ENCODE data around the gene KCNK7. TPM values are rescaled to one million over a fixed set of nuclear protein-coding genes. Genes with fewer than 3 reads are reported as not detected.
"Not testable (repeated sequence)": the region's sequence is repeated elsewhere in the genome, so short reads cannot be mapped to it uniquely, and the experiment has no call there.

KCNK7 gene
- 1.3 TPM for total RNA-seq

DNA sequence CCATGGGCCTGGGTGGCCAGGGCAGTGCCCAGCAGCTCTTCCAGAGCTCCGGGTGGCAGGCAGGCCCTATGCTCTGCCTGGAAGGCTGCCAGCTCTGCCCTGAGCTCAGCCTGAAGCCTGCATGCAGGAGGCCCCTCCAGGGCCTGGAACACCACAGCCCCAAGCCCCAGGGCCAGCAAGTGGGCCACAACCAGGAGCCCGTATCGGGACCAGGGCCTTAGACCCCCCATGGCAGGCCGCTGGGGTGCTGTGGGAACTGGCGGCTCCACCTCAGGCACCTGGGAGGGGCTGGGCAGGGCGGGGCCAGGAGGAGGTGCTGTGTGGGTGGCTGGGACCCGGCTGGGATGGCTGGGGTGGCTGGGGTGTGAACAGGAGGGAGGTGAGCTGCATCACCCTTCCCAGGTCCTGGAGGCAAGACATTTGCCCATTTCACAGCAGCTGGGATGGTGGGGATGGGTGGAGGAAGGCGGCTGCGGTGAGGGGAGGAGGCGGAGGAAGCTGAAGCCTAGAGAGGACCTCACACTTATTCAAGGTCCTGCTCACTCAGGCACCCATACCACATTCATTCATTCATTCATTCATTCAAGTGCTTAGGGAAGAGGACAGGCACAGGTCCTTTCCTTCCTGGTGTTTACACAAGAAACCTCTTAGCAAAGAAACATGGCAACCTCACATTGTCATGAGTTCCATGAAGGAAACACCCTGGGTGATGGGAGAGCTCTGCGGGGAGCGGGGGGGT, at the start of gene KCNK7:
Gene KCNK7, minus strand, starts transcription at position 258 of the 739 bp plus-strand sequence. Its CDS starts 28 bp downstream, at position 230.
- no peak for DNase-seq (ENCODE audit: low read depth in 2 of 3, low spot score in 2 of 3)

DNA sequence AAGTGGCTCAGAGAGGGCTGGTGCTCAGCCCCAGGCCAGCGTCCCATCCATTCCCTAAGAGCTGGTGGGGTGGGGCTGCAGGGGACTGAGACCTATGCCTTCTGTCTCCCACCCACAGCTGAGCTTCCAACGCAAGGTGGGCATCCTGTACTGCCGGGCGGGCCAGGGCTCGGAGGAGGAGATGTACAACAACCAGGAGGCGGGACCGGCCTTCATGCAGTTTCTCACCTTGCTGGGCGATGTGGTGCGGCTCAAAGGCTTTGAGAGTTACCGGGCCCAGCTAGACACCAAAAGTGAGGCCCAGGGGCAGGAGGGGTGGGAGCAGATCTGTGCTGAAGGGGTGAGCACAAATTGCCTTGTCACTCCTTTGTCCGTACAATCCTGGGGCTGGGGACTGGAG, 49.2 kb upstream of the KCNK7 start:
- DNase-seq (ENCODE audit: low read depth in 2 of 3, low spot score in 2 of 3), result no peak

GRCh38 chr11:65643971-65644370, 48.4 kb upstream of the KCNK7 start:
- no peak for DNase-seq (ENCODE audit: low read depth in 2 of 3, low spot score in 2 of 3)

DNA sequence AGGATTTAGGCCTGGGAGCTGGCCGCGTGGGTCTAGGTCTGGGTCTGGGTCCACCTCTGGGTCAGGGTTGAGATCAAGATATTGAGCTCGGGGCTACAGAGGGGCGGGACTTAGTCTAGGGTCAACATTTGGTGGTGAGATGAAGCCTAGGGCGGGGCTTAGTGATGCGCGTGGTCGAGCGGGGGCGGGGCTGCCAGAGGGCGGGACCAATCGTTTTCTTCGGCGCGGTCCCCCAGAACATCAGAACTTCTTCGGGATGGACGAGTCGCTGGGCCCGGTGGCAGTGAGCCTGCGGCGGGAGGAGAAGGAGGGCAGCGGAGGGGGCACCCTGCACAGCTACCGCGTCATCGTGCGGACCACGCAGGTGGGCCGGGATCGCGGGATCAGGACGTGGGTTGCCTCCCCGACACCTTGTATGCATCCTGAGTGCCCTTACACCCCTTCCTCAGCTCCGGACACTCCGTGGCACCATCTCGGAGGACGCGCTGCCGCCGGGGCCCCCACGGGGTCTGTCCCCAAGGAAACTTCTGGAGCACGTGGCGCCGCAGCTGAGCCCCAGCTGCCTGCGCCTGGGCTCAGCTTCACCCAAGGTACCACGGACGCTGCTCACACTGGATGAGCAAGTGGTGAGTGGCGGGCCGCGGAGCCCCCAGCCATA, 46.5 kb upstream of the KCNK7 start:
- DNase-seq (ENCODE audit: low read depth in 2 of 3, low spot score in 2 of 3), result no peak

DNA sequence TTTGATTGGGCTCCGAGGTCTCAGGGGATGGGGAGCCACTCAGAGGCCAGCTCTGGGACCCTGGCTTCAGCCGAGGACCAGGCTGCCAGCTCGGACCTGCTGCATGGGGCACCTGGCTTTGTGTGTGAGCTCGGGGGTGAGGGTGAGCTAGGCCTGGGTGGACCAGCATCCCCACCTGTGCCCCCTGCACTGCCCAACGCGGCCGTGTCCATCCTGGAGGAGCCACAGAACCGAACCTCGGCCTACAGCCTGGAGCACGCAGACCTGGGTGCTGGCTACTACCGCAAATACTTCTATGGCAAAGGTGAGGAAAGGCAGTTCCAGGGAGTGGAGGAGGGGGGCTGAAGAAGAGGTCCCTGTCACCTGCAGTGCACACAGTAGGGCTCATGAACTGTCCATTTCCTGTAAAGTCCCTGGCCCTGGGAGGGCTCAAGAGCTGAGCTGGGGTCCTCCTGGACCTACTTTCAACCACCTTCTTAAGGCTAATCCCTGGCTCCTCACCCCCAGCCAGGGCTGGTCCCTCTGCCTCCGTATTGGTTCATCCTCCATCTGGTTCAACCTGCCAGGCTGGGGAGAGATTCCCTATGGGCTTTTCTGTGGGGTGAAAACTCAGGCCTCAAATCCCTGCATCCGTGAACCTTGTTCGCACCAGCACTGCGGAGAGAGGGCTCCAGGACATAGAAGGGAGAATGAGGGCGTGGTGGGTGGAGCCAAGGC, 45.9 kb upstream of the KCNK7 start:
- DNase-seq (ENCODE audit: low read depth in 2 of 3, low spot score in 2 of 3), result no peak

DNA sequence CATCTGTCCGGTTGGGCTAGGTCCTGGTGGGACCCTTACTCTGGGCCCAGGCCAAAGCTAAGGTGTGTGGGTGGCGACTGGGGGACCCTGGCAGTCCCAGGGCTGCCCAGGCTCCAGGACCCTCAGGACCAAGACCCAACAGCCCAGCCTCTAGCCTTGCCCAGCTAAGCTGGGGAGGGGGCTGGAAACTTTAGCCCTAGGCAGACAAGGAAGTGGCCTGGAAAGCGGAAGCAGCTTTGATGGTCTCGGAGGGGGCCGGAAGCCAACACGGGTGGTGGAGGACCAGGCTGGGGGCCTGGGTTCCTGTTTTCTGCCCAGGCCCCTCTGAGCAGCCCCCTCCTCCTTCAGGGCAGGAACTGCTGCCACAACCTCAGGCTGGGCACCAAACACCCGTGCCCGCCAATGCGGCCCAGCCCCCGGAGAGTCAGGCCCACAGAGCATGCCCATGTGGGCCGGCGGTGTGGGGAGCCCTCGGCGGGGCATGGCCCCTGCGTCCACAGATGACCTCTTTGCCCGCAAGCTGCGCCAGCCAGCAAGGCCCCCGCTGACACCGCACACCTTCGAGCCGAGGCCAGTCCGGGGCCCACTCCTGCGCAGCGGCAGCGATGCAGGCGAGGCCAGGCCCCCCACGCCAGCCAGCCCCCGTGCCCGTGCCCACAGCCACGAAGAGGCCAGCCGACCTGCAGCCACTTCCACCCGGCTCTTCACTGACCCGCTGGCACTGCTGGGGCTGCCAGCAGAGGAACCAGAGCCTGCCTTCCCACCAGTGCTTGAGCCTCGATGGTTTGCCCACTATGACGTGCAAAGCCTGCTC, 45.1 kb upstream of the KCNK7 start:
- DNase-seq (ENCODE audit: low read depth in 2 of 3, low spot score in 2 of 3), result peak in 2 of 3 donors; percentile 92 to 97

GRCh38 chr11:65639623-65640482, 44.3 kb upstream of the KCNK7 start:
- peak; percentile 33 to 55 (median 51) for DNase-seq (ENCODE audit: low read depth in 2 of 3, low spot score in 2 of 3)

DNA sequence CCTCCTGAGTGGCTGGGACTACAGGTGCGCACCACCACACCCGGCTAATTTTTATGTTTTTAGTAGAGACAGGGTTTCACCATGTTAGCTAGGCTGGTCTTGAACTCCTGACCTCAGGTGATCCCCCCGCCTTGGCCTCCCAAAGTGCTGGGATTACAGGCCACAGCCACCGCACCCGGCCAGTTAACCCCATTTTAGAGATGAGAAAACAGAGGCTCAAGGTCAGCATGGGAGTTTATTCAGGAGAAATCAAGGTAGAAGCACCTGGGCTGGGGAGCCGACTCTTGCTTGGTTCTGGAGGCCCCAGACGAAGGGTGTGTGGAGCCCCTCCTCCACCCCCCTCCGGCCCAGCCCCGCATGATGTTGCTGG, 43.6 kb upstream of the KCNK7 start:
- not testable (repeated sequence) for DNase-seq (ENCODE audit: low read depth in 2 of 3, low spot score in 2 of 3)

- DNase-seq (ENCODE audit: low read depth in 2 of 3, low spot score in 2 of 3), result peak; percentile 59 to 66 (median 62)
Observed at GRCh38 chr11:65637794-65638419, 42.3 kb upstream of the KCNK7 start, which contains the start of gene SIPA1. TSS of gene SIPA1 (plus strand) at chr11:65638101. CDS start at chr11:65640922, 2,821 bp downstream.

GRCh38 chr11:65637032-65637557, 41.5 kb upstream of the KCNK7 start:
- DNase-seq (ENCODE audit: low read depth in 2 of 3, low spot score in 2 of 3), result no peak

GRCh38 chr11:65636108-65637031, 40.8 kb upstream of the KCNK7 start:
- no peak for DNase-seq (ENCODE audit: low read depth in 2 of 3, low spot score in 2 of 3)

DNA sequence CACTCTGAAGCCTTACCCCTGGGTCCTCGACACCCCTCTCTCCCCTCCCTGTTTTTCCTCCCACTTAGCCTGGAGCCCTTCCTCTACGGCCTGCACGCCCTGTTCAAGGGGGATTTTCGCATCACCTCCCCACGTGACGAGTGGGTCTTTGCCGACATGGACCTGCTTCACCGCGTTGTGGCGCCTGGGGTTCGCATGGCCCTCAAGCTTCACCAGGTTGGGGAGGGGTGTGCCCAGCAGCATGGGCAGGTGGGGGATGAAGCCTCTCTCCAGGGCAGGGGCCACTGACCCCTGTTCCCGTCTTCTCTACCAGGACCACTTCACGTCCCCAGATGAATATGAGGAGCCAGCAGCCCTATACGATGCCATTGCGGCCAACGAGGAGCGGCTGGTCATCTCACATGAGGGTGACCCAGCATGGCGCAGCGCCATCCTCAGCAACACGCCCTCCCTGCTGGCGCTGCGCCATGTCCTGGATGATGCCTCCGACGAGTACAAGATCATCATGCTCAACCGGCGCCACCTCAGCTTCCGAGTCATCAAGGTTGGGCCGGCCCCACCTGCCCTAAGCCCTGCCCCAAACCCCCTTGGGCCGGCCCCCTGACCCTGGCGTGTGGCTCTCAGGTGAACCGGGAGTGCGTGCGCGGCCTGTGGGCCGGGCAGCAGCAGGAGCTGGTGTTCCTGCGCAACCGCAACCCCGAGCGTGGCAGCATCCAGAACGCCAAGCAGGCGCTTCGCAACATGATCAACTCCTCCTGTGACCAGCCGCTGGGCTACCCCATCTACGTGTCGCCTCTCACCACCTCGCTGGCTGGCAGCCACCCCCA, 39.5 kb upstream of the KCNK7 start:
- no peak for DNase-seq (ENCODE audit: low read depth in 2 of 3, low spot score in 2 of 3)

- no peak for DNase-seq (ENCODE audit: low read depth in 2 of 3, low spot score in 2 of 3)
Observed at GRCh38 chr11:65634440-65634839, 38.8 kb upstream of the KCNK7 start.

- DNase-seq (ENCODE audit: low read depth in 2 of 3, low spot score in 2 of 3), result no peak
Observed at GRCh38 chr11:65634109-65634436, 38.5 kb upstream of the KCNK7 start.

DNA sequence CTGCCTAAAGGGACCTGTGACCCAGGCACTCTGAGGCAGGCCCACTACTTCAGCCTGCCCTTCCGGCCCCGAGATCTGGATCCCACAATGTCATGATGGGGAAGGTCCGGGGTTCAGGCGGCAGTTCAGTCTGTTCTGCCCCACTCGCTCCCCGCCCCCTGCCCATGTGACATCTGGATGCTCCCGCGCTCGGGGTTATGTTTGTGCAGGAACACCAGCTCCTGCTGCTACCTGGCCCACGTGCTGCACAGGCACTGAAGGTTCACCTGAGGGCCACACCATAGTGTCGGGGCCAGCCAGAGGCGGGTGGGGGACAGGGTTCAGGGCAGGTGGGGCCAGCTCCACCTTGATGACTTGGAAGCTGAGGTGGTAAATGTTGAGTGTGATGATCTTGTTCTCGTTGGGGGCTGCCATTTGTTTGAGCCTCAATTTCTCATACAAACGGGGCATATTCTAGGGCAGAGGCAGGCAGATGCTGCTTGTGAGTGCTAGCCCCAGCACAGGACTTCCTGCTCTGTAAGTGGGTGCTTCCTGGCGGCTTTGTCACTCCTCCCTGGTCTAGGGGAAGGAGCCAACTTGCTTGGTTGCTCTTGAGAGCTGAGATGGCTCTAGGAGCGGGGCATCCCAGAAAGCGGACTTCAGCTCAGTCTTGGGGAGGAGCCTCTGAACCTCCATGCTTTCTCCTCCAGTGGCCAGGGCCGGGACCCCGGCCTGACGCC, 37.9 kb upstream of the KCNK7 start:
- peak in 1 of 3 donors; percentile 71 for DNase-seq (ENCODE audit: low read depth in 2 of 3, low spot score in 2 of 3)

GRCh38 chr11:65630215-65630614, 34.6 kb upstream of the KCNK7 start:
- no peak for DNase-seq (ENCODE audit: low read depth in 2 of 3, low spot score in 2 of 3)

GRCh38 chr11:65629579-65629978, 34.0 kb upstream of the KCNK7 start:
- no peak for DNase-seq (ENCODE audit: low read depth in 2 of 3, low spot score in 2 of 3)

Measured in hematopoietic multipotent progenitor cell (in vitro differentiated cells).